ENCODE data around the gene DAPL1.
"Not testable (repeated sequence)": the region's sequence is repeated elsewhere in the genome, so short reads cannot be mapped to it uniquely, and the experiment has no call there.

- not testable (repeated sequence) for TF ChIP-seq POLR2AphosphoS5, POLR2A (IDR thresholded peaks at IDR 0.05; ENCODE audit: low read depth, low read length)
These were observed 70.4 kb downstream of the DAPL1 start for GRCh38 chr2:158865469-158865868.
